ENCODE data around the gene NOS1AP. TPM values are rescaled to one million over a fixed set of nuclear protein-coding genes. Genes with fewer than 3 reads are reported as not detected.

The NOS1AP gene
- polyA plus RNA-seq, 1 experiment: 0.04 TPM

DNA sequence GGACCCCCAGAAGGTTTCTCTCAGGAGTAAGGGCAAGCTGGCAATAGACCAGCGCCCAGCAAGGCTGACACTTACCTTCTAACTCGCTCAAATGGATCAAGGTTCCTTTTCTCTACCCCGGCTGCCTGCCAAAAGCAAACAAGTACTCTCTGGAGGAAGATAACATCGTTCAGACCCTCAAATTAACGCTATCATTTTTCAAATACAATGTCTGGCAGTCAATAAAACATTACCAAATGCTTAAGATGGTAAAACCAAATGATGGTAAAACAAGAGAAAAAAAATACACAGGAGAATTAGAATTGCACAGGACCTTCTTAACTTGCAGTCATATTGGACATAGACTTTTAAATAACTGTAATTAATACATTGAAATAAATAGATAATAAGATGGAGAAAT lies 159.1 kb downstream of the NOS1AP start:
- TF ChIP-seq, protein P1, sequence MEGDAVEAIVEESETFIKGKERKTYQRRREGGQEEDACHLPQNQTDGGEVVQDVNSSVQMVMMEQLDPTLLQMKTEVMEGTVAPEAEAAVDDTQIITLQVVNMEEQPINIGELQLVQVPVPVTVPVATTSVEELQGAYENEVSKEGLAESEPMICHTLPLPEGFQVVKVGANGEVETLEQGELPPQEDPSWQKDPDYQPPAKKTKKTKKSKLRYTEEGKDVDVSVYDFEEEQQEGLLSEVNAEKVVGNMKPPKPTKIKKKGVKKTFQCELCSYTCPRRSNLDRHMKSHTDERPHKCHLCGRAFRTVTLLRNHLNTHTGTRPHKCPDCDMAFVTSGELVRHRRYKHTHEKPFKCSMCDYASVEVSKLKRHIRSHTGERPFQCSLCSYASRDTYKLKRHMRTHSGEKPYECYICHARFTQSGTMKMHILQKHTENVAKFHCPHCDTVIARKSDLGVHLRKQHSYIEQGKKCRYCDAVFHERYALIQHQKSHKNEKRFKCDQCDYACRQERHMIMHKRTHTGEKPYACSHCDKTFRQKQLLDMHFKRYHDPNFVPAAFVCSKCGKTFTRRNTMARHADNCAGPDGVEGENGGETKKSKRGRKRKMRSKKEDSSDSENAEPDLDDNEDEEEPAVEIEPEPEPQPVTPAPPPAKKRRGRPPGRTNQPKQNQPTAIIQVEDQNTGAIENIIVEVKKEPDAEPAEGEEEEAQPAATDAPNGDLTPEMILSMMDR (IDR thresholded peaks at IDR 0.05; ENCODE audit: low read depth, low read length): no peak
- Histone ChIP-seq H3K27me3 (ENCODE audit: control insufficient read depth, insufficient read depth, low read length) (peaks cover 3% of the 10 kb centered on the region), H3K4me3 (ENCODE audit: low read depth, low read length) (no peak overlapping the region), H3K9me3 (ENCODE audit: control insufficient read depth, insufficient read depth, low read length) (no peaks in the 10 kb centered on the region), H3K27ac (ENCODE audit: low read depth, low read length) (no peak overlapping the region)
- ChIA-PET CTCF (interaction anchor here (0.6 kb wide), 1 partner anchor 146 kb away, joined by 3 read pairs; no protein-coding TSS in a partner anchor), POLR2A (no interaction called here)
- DNase-seq (ENCODE audit: low read depth, low spot score): no peak

DNA sequence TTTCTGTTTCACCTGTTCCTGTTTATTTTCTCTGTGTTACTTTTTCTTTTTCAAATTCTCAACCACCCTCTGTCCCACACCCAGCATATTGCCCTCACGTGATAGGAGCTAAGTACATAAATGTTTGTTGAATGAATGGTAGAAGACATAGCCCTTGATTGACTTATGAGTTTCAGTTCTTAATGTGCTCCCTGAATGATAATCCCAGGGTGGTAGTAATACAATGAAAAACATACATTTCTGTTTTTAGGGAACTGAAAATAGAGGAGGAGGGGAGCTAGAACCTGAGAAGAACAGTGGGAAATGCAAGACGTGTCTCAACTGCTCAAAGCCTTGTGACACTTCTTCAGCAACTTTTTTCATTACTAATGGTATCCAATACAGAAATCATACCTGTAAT lies 160.1 kb downstream of the NOS1AP start:
- no peak for DNase-seq (ENCODE audit: low read depth, low spot score)
- H3K4me3 ChIP-seq (ENCODE audit: low read depth, low read length): no peak overlapping the region
- ChIA-PET CTCF (interaction anchor here (1.0 kb wide), 1 partner anchor 173 kb away, joined by 3 read pairs; no protein-coding TSS in a partner anchor), POLR2A (no interaction called here)
- TF ChIP-seq, protein P1 (IDR thresholded peaks at IDR 0.05; ENCODE audit: low read depth, low read length): no peak
- peaks cover 3% of the 10 kb centered on the region for H3K27me3 ChIP-seq (ENCODE audit: control insufficient read depth, insufficient read depth, low read length)
- H3K9me3 ChIP-seq (ENCODE audit: control insufficient read depth, insufficient read depth, low read length): no peaks in the 10 kb centered on the region
- H3K27ac ChIP-seq (ENCODE audit: low read depth, low read length): no peak overlapping the region

DNA sequence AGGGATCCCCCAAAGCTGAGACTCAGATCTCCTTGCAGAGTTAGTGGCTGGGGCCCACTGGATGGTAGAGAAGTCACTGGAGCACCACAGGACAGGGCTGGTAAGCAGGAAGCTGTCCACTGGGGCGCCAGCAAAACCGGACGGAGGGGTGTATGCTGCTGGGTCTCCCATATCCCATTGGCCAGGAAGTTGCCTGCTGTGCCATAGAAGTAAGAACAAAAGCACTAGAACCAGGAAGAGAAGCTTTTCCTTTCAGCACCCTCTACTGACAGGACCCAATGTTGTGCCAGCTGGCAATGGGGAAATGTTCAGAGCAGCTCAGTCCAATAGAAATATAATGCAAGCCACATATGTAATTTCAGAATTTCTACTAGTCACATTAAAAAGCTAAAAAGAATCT lies 160.6 kb downstream of the NOS1AP start:
- TF ChIP-seq, protein P1 (IDR thresholded peaks at IDR 0.05; ENCODE audit: low read depth, low read length): 0 out of 2 replicates have a peak, but pooled peaks have one; percentile 6
- CTCF ChIA-PET: interaction anchor here (1.0 kb wide), 1 partner anchor 174 kb away, joined by 3 read pairs; no protein-coding TSS in a partner anchor

DNA sequence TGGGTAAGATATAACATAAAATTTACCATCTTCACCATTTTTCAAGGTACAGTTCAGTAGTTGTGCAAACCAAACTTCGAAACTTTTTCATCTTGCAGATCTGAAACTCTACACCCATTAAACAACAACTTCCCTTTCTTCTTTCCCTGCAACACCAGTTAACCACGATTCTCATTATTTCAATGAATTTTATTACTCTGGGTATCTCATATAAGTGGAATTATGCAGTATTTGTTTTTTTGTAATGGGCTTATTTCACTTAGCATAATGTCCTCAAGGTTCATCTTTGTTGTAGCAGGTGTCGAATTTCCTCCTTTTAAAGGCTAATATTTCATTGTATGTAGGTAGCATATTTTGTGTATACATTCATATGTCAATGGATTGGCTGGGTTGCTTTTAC lies 161.0 kb downstream of the NOS1AP start:
- POLR2A ChIA-PET: no interaction called here
- no peak overlapping the region for H3K27ac ChIP-seq (ENCODE audit: low read depth, low read length)

More for the DNA sequence above, 160.6 kb downstream of the NOS1AP start:
- Histone ChIP-seq H3K4me3 (ENCODE audit: low read depth, low read length) (no peak overlapping the region), H3K9me3 (ENCODE audit: control insufficient read depth, insufficient read depth, low read length) (no peaks in the 10 kb centered on the region), H3K27me3 (ENCODE audit: control insufficient read depth, insufficient read depth, low read length) (no peaks in the 10 kb centered on the region), H3K27ac (ENCODE audit: low read depth, low read length) (no peak overlapping the region)
- DNase-seq (ENCODE audit: low read depth, low spot score): no peak
- POLR2A ChIA-PET: no interaction called here

DNA sequence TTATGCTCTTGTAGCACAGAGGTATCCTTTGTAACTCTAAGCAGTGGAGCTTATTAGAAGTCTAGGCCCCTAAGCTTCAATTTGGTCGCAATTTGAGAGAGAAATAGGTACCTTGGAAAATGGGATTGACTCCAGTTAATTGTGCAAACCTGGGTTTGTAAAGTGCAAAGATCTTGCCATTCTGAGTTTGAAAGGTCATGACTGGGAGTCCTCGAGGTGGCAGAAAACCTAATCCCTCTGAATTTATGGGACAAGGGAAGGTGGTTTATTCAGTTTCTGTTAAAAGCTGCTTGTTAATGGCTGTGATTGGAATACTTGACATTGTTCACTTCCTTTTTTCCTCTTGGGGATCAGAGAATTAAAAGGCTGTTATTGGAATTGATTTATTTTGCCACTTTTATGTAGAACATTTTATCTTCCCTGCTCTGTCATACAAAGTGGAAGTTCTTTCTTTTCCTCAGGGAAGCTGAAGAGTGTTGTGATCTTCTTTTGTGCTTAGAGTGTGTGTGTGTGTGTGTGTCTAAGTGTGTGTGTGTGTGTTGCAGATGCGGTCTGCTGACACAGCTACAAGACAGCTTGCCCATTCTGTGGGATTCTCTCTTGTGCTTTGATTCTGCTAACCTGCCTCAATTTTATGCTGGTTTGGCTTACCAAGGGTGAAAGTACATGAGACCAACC lies 162.7 kb downstream of the NOS1AP start:
- no peak for DNase-seq (ENCODE audit: low read depth, low spot score)
- TF ChIP-seq, protein P1 (IDR thresholded peaks at IDR 0.05; ENCODE audit: low read depth, low read length): no peak
- H3K9me3 ChIP-seq (ENCODE audit: control insufficient read depth, insufficient read depth, low read length): no peaks in the 10 kb centered on the region
- no peaks in the 10 kb centered on the region for H3K27me3 ChIP-seq (ENCODE audit: control insufficient read depth, insufficient read depth, low read length)
- H3K27ac ChIP-seq (ENCODE audit: low read depth, low read length): no peak overlapping the region
- H3K4me3 ChIP-seq (ENCODE audit: low read depth, low read length): no peak overlapping the region
- CTCF ChIA-PET: no interaction called here
- POLR2A ChIA-PET: no interaction called here

More for the DNA sequence above, 161.0 kb downstream of the NOS1AP start:
- no peaks in the 10 kb centered on the region for H3K9me3 ChIP-seq (ENCODE audit: control insufficient read depth, insufficient read depth, low read length)
- no peaks in the 10 kb centered on the region for H3K27me3 ChIP-seq (ENCODE audit: control insufficient read depth, insufficient read depth, low read length)
- H3K4me3 ChIP-seq (ENCODE audit: low read depth, low read length): no peak overlapping the region
- TF ChIP-seq, protein P1 (IDR thresholded peaks at IDR 0.05; ENCODE audit: low read depth, low read length): no peak
- CTCF ChIA-PET: no interaction called here
- DNase-seq (ENCODE audit: low read depth, low spot score): no peak
